MM.1S (cell line): Measurements from ENCODE around the gene TLCD1.

ENCODE experiments used
- EZH2 ChIP-seq: fragments of 300-600 bp; sonication (generic); optimal IDR thresholded peaks from 2 replicates; pipeline ENCODE3; 2017; ENCODE audit warnings: low read depth, mild to moderate bottlenecking, antibody characterized with exemption, low read length, mixed read lengths
- TF ChIP-seq, protein P1 (sequence below): fragments of 300-600 bp; sonication (generic); IDR thresholded peaks from 2 replicates; pipeline ENCODE4 v1.5.1; 2016; ENCODE audit warnings: antibody characterized with exemption, low read length, mixed read lengths

DNA sequence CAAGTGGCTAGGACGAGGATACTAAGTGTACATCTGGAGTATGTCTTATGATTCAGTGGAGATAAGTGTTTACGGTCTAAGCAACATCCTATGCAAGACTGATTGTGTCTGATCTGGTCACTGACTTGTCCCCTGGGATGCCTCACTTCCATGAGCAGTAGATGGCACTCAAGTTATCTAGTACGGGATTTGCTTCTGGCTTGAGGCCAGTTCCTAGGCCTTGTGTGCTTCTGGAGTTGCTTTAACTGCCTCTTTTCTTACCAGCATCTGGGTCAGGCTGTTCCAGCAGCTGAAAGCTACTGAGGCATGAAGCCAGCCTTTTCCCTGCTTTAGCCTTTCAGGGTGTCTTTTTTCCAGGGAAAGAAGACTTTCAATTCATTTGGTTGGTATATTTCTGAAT, 41.1 kb downstream of the TLCD1 start:
- TF ChIP-seq, protein P1, sequence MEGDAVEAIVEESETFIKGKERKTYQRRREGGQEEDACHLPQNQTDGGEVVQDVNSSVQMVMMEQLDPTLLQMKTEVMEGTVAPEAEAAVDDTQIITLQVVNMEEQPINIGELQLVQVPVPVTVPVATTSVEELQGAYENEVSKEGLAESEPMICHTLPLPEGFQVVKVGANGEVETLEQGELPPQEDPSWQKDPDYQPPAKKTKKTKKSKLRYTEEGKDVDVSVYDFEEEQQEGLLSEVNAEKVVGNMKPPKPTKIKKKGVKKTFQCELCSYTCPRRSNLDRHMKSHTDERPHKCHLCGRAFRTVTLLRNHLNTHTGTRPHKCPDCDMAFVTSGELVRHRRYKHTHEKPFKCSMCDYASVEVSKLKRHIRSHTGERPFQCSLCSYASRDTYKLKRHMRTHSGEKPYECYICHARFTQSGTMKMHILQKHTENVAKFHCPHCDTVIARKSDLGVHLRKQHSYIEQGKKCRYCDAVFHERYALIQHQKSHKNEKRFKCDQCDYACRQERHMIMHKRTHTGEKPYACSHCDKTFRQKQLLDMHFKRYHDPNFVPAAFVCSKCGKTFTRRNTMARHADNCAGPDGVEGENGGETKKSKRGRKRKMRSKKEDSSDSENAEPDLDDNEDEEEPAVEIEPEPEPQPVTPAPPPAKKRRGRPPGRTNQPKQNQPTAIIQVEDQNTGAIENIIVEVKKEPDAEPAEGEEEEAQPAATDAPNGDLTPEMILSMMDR = no peak
- TF ChIP-seq EZH2 = no peak
